HCT116 (cell line): ENCODE results near the gene ATF1.

ENCODE experiments used
- POLR2A ChIP-seq: IDR thresholded peaks from 2 replicates; pipeline ENCODE4 v1.7.0; 2011; ENCODE audit warnings: borderline replicate concordance; ENCODE audit not compliant: insufficient read depth, insufficient read length; ENCODE audit errors: extremely low read depth
- TF ChIP-seq, protein P1 (sequence below), 3 experiments: fragments of 200-600 bp in 1 of 3; sonication (generic) in 1 of 3; IDR thresholded peaks in 2 of 3; conservative IDR thresholded peaks in 1 of 3; 2 replicates each; pipeline ENCODE4 v1.5.1; 2012 to 2017; ENCODE audit warnings: low read depth in 2 of 3, low read length in 2 of 3, antibody characterized with exemption in 1 of 3, borderline replicate concordance in 1 of 3, control low read depth in 1 of 3, mild to moderate bottlenecking in 1 of 3, mixed read lengths in 1 of 3, mixed run types in 1 of 3, moderate library complexity in 1 of 3; ENCODE audit not compliant: insufficient read depth in 1 of 3
- TF ChIP-seq, protein P2 (sequence below): IDR thresholded peaks from 2 replicates; pipeline ENCODE4 v1.6.1; 2012; ENCODE audit warnings: low read depth

DNA sequence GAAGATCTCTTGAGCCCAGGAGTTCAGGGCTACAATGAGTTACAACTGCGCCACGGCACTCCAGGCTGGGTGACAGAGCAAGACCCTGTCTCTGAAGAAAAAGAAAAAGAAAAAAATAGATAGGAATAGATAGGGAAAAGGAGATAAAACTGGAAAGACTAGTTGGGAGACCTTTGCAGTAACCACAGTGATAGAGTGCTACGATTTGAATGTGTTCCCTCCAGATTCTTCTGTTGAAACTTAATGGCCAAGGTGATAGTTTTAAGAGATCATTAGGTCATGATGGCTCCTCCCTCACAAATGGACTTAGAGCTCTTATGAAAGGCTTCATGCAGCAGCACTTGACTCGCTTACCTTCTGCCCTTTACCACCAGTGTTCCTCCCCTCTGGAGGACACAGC is 13.5 kb upstream of the ATF1 start:
- TF ChIP-seq, protein P1, sequence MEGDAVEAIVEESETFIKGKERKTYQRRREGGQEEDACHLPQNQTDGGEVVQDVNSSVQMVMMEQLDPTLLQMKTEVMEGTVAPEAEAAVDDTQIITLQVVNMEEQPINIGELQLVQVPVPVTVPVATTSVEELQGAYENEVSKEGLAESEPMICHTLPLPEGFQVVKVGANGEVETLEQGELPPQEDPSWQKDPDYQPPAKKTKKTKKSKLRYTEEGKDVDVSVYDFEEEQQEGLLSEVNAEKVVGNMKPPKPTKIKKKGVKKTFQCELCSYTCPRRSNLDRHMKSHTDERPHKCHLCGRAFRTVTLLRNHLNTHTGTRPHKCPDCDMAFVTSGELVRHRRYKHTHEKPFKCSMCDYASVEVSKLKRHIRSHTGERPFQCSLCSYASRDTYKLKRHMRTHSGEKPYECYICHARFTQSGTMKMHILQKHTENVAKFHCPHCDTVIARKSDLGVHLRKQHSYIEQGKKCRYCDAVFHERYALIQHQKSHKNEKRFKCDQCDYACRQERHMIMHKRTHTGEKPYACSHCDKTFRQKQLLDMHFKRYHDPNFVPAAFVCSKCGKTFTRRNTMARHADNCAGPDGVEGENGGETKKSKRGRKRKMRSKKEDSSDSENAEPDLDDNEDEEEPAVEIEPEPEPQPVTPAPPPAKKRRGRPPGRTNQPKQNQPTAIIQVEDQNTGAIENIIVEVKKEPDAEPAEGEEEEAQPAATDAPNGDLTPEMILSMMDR (IDR thresholded peaks at IDR 0.05 in 2 of 3, conservative IDR thresholded peaks at IDR 0.05 in 1 of 3; ENCODE audit: borderline replicate concordance in 1 of 3, insufficient read depth in 1 of 3, low read depth in 2 of 3, low read length in 2 of 3): no peak
- TF ChIP-seq, protein P2, sequence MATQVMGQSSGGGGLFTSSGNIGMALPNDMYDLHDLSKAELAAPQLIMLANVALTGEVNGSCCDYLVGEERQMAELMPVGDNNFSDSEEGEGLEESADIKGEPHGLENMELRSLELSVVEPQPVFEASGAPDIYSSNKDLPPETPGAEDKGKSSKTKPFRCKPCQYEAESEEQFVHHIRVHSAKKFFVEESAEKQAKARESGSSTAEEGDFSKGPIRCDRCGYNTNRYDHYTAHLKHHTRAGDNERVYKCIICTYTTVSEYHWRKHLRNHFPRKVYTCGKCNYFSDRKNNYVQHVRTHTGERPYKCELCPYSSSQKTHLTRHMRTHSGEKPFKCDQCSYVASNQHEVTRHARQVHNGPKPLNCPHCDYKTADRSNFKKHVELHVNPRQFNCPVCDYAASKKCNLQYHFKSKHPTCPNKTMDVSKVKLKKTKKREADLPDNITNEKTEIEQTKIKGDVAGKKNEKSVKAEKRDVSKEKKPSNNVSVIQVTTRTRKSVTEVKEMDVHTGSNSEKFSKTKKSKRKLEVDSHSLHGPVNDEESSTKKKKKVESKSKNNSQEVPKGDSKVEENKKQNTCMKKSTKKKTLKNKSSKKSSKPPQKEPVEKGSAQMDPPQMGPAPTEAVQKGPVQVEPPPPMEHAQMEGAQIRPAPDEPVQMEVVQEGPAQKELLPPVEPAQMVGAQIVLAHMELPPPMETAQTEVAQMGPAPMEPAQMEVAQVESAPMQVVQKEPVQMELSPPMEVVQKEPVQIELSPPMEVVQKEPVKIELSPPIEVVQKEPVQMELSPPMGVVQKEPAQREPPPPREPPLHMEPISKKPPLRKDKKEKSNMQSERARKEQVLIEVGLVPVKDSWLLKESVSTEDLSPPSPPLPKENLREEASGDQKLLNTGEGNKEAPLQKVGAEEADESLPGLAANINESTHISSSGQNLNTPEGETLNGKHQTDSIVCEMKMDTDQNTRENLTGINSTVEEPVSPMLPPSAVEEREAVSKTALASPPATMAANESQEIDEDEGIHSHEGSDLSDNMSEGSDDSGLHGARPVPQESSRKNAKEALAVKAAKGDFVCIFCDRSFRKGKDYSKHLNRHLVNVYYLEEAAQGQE: no peak
- no peak for TF ChIP-seq POLR2A
